Activated T-helper 1 cell treated with Interleukin-2 at 50 U/mL for 16 hours (primary cell): Measurements from ENCODE around the gene CELA3B.
"Not testable (repeated sequence)": the region's sequence is repeated elsewhere in the genome, so short reads cannot be mapped to it uniquely, and the experiment has no call there.

Experiments used
- DNase-seq: peaks from one replicate; pipeline ENCODE4 v3.0.0-alpha.2; 2020; ENCODE audit warnings: low read depth

The CELA3B gene

GRCh38 chr1:22012752-22013151 lies 35.9 kb downstream of the CELA3B start:
- DNase-seq = not testable (repeated sequence)

- not testable (repeated sequence) for DNase-seq
Measured at GRCh38 chr1:22014575-22015206, 37.9 kb downstream of the CELA3B start.

GRCh38 chr1:22018583-22019559 lies 42.0 kb downstream of the CELA3B start:
- peak; percentile 41 for DNase-seq

GRCh38 chr1:22021061-22021460 lies 44.2 kb downstream of the CELA3B start:
- no peak for DNase-seq

- DNase-seq = peak; percentile 59
Measured at GRCh38 chr1:22024485-22025367, 47.9 kb downstream of the CELA3B start.

GRCh38 chr1:22025368-22026155 lies 48.7 kb downstream of the CELA3B start:
- peak; percentile 81 for DNase-seq

- DNase-seq = no peak
Measured at GRCh38 chr1:22026924-22027289, 50.1 kb downstream of the CELA3B start.

GRCh38 chr1:22030057-22030456 lies 53.2 kb downstream of the CELA3B start:
- DNase-seq = no peak

GRCh38 chr1:22030473-22030872 lies 53.7 kb downstream of the CELA3B start:
- no peak for DNase-seq

- no peak for DNase-seq
Measured at GRCh38 chr1:22031214-22031962, 54.6 kb downstream of the CELA3B start.

GRCh38 chr1:22034834-22035233 lies 58.0 kb downstream of the CELA3B start:
- not testable (repeated sequence) for DNase-seq

- no peak for DNase-seq
Measured at GRCh38 chr1:22037520-22037919, 60.7 kb downstream of the CELA3B start.

GRCh38 chr1:22038036-22038435 lies 61.2 kb downstream of the CELA3B start:
- no peak for DNase-seq
